Stimulated activated CD8-positive, alpha-beta memory T cell treated with anti-CD3 and anti-CD28 coated beads, Interleukin-12 subunit alpha, Interleukin-12 subunit beta, amount 100 ng/mL, for 1 hour (primary cell): ENCODE data around the gene RAB36.

Experiments
- DNase-seq: peaks from one replicate; pipeline ENCODE4 v3.0.0-alpha.2; 2020; ENCODE audit warnings: low read depth

The RAB36 gene

GRCh38 chr22:23182309-23183060 lies 37.2 kb downstream of the RAB36 start:
- no peak for DNase-seq

DNA sequence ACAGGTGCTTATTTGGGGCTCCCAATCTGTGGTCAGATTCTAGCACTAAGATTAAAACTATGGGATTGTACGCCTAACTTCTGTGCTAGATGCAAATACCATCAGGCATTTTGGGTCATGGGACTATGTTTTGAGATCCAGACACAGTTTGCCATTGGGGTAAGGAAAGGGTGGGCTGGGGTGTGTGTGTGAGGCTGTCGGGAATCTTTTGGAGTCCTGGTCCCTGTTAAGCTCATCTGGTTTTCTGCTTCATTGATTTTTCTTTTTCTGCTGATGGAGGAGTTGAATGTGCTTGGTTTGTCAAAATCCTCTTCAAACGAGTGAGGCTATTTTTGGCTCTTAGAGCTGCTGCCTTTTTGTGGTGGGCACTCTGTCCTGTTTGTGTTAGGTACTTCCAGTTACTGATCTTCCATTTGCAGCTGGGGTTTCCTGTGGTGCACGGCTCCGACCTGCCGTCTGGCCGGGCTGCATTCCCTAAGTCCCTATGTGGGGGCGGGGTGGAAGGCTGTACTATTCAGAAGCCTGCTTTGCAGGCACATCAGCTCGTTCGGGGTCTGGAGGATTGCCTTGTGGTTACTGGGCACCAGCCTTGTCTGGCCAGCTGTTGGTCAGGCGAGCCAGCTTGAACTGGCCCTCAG lies 37.9 kb downstream of the RAB36 start:
- no peak for DNase-seq

DNA sequence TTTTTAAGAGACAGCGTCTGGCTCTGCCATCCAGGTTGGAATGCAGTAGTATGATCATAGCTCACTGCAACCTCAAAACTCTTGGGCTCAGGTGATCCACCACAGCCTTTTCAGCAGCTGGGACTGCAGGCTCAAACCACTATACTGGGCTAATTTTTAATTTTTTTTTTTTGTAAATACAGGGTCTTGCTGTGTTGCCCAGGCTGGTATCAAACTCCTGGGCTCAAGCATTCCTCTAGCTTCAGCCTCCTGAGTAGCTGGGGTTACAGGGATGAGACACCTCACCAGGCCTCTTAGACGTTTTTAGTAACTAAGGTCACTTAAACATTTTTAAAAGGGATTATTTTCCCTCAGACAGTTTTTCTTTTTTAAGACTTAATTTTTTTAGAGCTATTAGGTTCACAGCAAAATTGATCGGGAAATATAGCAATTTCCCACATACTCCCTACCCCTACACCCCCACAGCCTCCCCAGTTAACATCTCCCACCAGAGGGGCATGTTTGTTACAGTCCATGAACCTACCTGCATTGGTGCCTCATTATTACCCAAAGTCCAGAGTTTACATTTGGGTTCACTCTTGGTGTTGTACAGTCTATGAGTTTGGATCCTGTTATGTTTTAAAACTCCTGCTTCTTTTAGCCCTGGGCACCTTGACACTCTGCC lies 39.0 kb downstream of the RAB36 start:
- no peak for DNase-seq

- DNase-seq: no peak
These were observed 39.5 kb downstream of the RAB36 start for GRCh38 chr22:23184764-23185113.

GRCh38 chr22:23187211-23187610 lies 41.9 kb downstream of the RAB36 start:
- DNase-seq: no peak

GRCh38 chr22:23187871-23188700 lies 42.8 kb downstream of the RAB36 start:
- DNase-seq: no peak

- no peak for DNase-seq
These were observed 45.2 kb downstream of the RAB36 start for GRCh38 chr22:23190526-23190925.

- DNase-seq: no peak
These were observed 46.9 kb downstream of the RAB36 start for GRCh38 chr22:23192133-23192532.

DNA sequence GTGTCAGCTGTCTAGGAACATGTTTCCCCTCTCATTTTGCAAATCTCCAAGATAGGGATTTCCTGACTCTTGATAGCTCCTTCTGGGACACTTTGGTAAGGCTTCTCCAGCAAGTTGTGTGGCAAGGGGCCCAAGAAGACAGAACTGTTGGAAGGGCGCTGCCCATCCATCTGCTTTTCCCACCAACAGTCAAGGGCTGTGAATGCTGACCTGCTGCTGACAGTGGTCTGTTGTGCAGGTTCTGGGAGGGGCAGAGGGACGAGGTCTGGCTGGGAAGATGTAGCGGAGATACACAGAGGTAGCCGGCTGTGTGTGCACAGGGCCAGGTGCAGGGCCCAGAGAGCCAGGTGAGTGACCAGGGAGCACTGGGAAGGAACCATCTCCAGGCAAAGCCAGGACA lies 47.3 kb downstream of the RAB36 start:
- DNase-seq: no peak

GRCh38 chr22:23193196-23193827 lies 48.0 kb downstream of the RAB36 start:
- DNase-seq: no peak

DNA sequence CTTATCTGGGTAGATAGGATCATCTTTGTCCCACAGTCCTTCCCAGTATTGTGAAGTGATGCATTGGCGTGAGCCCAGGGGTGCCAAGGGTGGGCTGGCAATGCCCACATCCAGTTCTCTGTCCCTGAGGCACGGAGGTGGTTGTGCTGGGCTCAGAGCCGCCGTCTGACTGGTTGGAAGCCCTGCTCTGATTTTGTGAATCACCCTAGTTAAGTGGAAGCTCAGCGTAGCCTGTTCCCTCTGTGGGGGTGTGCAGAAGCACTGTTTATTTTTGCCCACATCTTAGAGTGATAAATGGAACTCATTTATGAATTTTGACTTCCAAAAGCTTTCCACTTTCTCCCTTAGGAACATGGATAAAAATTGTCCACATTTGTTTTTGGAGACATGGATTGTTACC lies 48.6 kb downstream of the RAB36 start:
- DNase-seq: no peak

DNA sequence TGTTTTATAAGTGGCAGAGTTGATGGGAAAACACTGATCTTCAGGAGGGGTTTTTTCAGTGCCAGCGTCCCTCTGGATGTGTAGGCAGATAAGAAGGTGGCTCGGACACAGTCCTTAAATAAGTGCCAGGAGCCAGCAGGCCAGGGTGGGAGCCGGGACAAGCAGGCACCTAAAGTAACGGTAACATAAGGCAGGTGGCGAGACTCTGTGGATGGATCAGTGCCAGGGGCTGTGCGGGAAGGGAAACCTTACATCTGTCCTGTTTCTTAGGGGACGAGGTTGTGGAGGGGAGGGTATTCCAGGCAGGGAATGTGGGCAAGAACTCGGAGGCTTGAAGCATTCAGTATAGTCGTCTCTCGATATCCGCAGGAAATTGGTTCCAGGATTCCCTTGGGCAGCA lies 50.9 kb downstream of the RAB36 start:
- DNase-seq: no peak

DNA sequence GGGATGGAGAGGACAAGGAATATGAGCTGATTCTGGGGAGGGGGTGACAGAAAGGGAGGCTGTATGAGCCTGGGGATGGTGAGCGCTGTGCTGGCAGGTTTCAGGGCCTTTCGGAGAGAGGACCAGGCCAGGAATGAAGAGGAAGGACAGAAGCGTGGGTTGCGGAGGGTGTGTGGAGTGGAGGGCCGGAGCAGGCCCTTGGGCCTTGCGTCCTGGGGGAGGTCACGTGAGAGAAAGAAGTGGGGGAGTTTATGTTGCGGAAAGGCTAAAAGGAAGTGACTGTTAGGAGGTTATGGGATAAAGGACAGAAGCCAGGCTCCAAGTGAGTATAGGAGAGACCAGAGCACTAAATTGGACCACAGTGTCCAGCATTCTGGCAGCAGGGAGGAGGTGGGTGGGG lies 52.6 kb downstream of the RAB36 start:
- DNase-seq: no peak

DNA sequence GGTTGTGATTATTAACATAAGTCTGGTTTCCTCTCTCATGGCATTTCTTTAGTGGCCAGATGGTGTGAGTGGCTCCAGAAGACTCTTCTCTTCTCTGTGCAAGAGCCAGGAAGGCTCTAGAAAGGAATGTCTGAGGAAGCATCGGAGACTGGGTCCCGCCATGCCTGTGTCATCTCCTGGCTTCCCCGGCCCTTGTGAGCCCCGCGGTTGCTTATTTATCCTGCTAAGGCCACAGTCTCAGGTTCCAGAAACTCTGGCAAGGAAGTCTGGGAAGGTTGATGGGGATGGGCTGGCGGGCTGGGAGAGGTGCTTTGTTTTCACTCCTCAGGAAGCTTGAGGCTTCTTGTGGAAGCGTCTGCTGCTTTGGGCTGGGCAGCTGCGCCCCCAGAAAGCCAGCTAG lies 53.9 kb downstream of the RAB36 start:
- DNase-seq: no peak

DNA sequence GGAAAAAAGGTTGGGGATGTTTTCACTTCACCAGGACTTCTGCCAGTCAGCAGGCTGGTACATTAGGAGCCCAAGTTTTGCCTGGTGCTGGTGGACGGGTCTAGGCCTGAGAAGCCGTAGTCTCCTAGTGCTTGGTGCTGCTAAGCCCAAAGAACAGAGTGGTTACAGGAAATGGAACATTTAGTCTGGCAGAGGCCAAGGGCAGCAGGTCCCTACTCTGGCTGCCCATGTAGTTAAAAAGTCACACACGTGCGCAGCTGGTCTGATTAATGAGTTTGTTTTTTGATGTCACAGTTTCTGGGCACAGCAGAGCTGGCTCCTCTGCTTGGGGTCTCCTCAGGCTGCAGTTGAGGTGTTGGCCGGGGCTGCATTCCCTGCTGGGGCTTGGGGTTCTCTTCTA lies 55.6 kb downstream of the RAB36 start:
- no peak for DNase-seq

GRCh38 chr22:23202812-23203451 lies 57.7 kb downstream of the RAB36 start:
- DNase-seq: no peak

- DNase-seq: no peak
These were observed 58.3 kb downstream of the RAB36 start for GRCh38 chr22:23203452-23204124.

GRCh38 chr22:23204125-23204488 lies 58.8 kb downstream of the RAB36 start:
- no peak for DNase-seq

- DNase-seq: no peak
These were observed 59.4 kb downstream of the RAB36 start for GRCh38 chr22:23204541-23205157.

GRCh38 chr22:23205339-23206049 lies 60.2 kb downstream of the RAB36 start:
- no peak for DNase-seq
